CD14-positive monocyte (primary cell): Measurements from ENCODE around the gene EP400. TPM values are rescaled to one million over a fixed set of nuclear protein-coding genes. Genes with fewer than 3 reads are reported as not detected.

Experiments used
- DNase-seq, 3 donors: peaks; one replicate each; pipeline ENCODE4 v3.0.0-alpha.2; 2011 to 2022
- H2AFZ ChIP-seq: 2 replicates; pipeline ENCODE4 v1.6.0; 2012; ENCODE audit warnings: mild to moderate bottlenecking, low read depth, low read length, inconsistent platforms; ENCODE audit not compliant: insufficient read depth, poor library complexity, severe bottlenecking
- H3K27ac ChIP-seq, 2 donors: 1 replicate in 1 of 2; 2 replicates in 1 of 2; pipeline ENCODE4 v1.5.1; 2012 to 2013; ENCODE audit warnings: low read length in 2 of 2, control low read depth in 1 of 2, inconsistent platforms in 1 of 2, low read depth in 1 of 2, mild to moderate bottlenecking in 1 of 2
- H3K27me3 ChIP-seq, 2 donors: one replicate each; pipeline versions ENCODE4 v1.6.0 to v1.6.1; 2011 to 2013; ENCODE audit warnings: low read length in 2 of 2; ENCODE audit not compliant: control insufficient read depth in 2 of 2, insufficient read depth in 2 of 2
- H3K36me3 ChIP-seq, 2 donors: replicated peaks in 1 of 2; 1 replicate in 1 of 2; 2 replicates in 1 of 2; pipeline versions ENCODE4 v1.5.1 to v1.6.1; 2012 to 2013; ENCODE audit warnings: low read length in 2 of 2, control low read depth in 1 of 2, inconsistent platforms in 1 of 2, mild to moderate bottlenecking in 1 of 2; ENCODE audit not compliant: insufficient read depth in 2 of 2, control insufficient read depth in 1 of 2
- H3K4me1 ChIP-seq, 2 donors: 1 replicate in 1 of 2; 2 replicates in 1 of 2; pipeline versions ENCODE4 v1.5.1 to v1.6.1; 2012 to 2013; ENCODE audit warnings: low read length in 2 of 2, control low read depth in 1 of 2, inconsistent platforms in 1 of 2, mild to moderate bottlenecking in 1 of 2, moderate library complexity in 1 of 2; ENCODE audit not compliant: insufficient read depth in 2 of 2, control insufficient read depth in 1 of 2
- H3K4me2 ChIP-seq: replicated peaks from 2 replicates; pipeline ENCODE3; 2012; ENCODE audit warnings: low read length, moderate library complexity, mild to moderate bottlenecking; ENCODE audit not compliant: poor library complexity, severe bottlenecking; ENCODE audit errors: extremely low read depth
- H3K4me3 ChIP-seq, 3 experiments: fragments of 200-600 bp in 1 of 3; sonication (generic) in 1 of 3; replicated peaks in 1 of 3; 1 replicate in 2 of 3; 2 replicates in 1 of 3; pipeline ENCODE4 v1.5.1; 2011 to 2013; ENCODE audit warnings: low read length in 3 of 3, mild to moderate bottlenecking in 3 of 3, control low read depth in 2 of 3, low read depth in 2 of 3, inconsistent platforms in 1 of 3, moderate library complexity in 1 of 3
- H3K79me2 ChIP-seq: 2 replicates; pipeline ENCODE4 v1.6.0; 2012; ENCODE audit warnings: mild to moderate bottlenecking, control low read depth, inconsistent platforms, low read length, moderate library complexity; ENCODE audit not compliant: insufficient read depth
- H3K9ac ChIP-seq: 2 replicates; pipeline ENCODE4 v1.6.0; 2017; ENCODE audit warnings: low read length, mild to moderate bottlenecking; ENCODE audit not compliant: insufficient read depth, poor library complexity, severe bottlenecking
- H3K9me3 ChIP-seq, 2 donors: replicated peaks in 1 of 2; 1 replicate in 1 of 2; 2 replicates in 1 of 2; pipeline versions ENCODE4 v1.5.1 to v1.6.1; 2012 to 2013; ENCODE audit warnings: low read length in 2 of 2, control low read depth in 1 of 2; ENCODE audit not compliant: control insufficient read depth in 1 of 2, insufficient read depth in 1 of 2
- H4K20me1 ChIP-seq: 2 replicates; pipeline ENCODE4 v1.6.0; 2012; ENCODE audit warnings: mild to moderate bottlenecking, low read length, control low read depth, moderate library complexity; ENCODE audit not compliant: insufficient read depth
- H3K27ac Mint-ChIP-seq, 7 donors: one replicate each; pipeline ENCODE4 v1.8.0; 2020; ENCODE audit warnings: mild to moderate bottlenecking in 7 of 7, mixed read lengths in 7 of 7, moderate library complexity in 6 of 7, inconsistent platforms in 2 of 7
- H3K27me3 Mint-ChIP-seq, 3 donors: one replicate each; pipeline ENCODE4 v1.8.0; 2021 to 2022; ENCODE audit warnings: low read depth in 3 of 3, mild to moderate bottlenecking in 3 of 3, mixed read lengths in 3 of 3, moderate library complexity in 3 of 3, inconsistent platforms in 1 of 3
- H3K36me3 Mint-ChIP-seq, 2 donors: one replicate each; pipeline ENCODE4 v1.8.0; 2020; ENCODE audit warnings: mixed read lengths in 2 of 2, inconsistent platforms in 1 of 2, mild to moderate bottlenecking in 1 of 2
- H3K4me1 Mint-ChIP-seq: one replicate; pipeline ENCODE4 v1.8.0; 2020; ENCODE audit warnings: mild to moderate bottlenecking, mixed read lengths
- H3K4me3 Mint-ChIP-seq, 2 donors: one replicate each; pipeline ENCODE4 v1.8.0; 2020; ENCODE audit warnings: mild to moderate bottlenecking in 2 of 2, mixed read lengths in 2 of 2, moderate library complexity in 1 of 2
- H3K9me3 Mint-ChIP-seq, 7 donors: one replicate each; pipeline ENCODE4 v1.8.0; 2020 to 2022; ENCODE audit warnings: mixed read lengths in 7 of 7, mild to moderate bottlenecking in 6 of 7, moderate library complexity in 6 of 7, inconsistent platforms in 2 of 7
- CTCF ChIP-seq: fragments of 200-600 bp; IDR thresholded peaks from one replicate; pipeline ENCODE4 v1.8.0; 2022; ENCODE audit warnings: antibody characterized with exemption, mild to moderate bottlenecking
- WGBS: methylation state at CpG from one replicate; pipeline ENCODE4 v1.1.5; 2013; ENCODE audit warnings: missing lambda C conversion rate; ENCODE audit not compliant: insufficient coverage; 5-methylcytosine and 5-hydroxymethylcytosine counted together
- intact Hi-C, 2 donors: fragments of 100-400 bp; cut with micrococcal nuclease; formaldehyde crosslinking; loops; one replicate each; pipeline versions ENCODE4 v1.15.0 to v1.15.1; 2023
- polyA plus RNA-seq, 3 donors: library from polyadenylated mRNA; depleted of rRNA in 1 of 3; unstranded in 2 of 3; stranded (reverse) in 1 of 3; fragments of 300-500 nt in 2 of 3; fragments of >200 nt in 1 of 3; fragmentation: Illumina TruSeq in 2 of 3; gene quantifications; 1 replicate in 2 of 3; 2 replicates in 1 of 3; pipeline ENCODE4 v1.2.3, GENCODE V29; 2012 to 2021

EP400 gene
- polyA plus RNA-seq, 3 donors, result 0.65 to 12.1 (median 0.81) TPM

GRCh38 chr12:131928080-131928710, 21.5 kb upstream of the EP400 start:
- Mint-ChIP-seq H3K27ac (peak overlapping the region; percentile 78 to 92 (median 85)), H3K36me3 (peaks cover 17 to 20% of the 10 kb centered on the region in 2 donors), H3K4me3 (peak overlapping the region; percentile 89 to 93), H3K27me3 (peaks cover 0 to 9% (median 4%) of the 10 kb centered on the region in 3 donors), H3K9me3 (no peaks in the 10 kb centered on the region), H3K4me1 (peaks cover 32% of the 10 kb centered on the region)
- peaks cover 2% of the 10 kb centered on the region for H4K20me1 ChIP-seq
- peaks cover 16 to 17% of the 10 kb centered on the region in 2 donors for H3K36me3 ChIP-seq
- H3K4me3 ChIP-seq, result peak overlapping the region; percentile 57 to 96 (median 63)
- no peak for DNase-seq
- no peaks in the 10 kb centered on the region for H3K9me3 ChIP-seq
- H3K9ac ChIP-seq, result peak overlapping the region; percentile 78
- no peak for TF ChIP-seq CTCF
- peak overlapping the region; percentile 99 for H3K4me2 ChIP-seq
- peaks cover 20% of the 10 kb centered on the region for H3K79me2 ChIP-seq
- H3K27me3 ChIP-seq, result no peaks in the 10 kb centered on the region
- peaks cover 28 to 29% of the 10 kb centered on the region in 2 donors for H3K4me1 ChIP-seq
- peak overlapping the region; percentile 12 to 74 for H3K27ac ChIP-seq
- peak overlapping the region; percentile 93 for H2AFZ ChIP-seq
- intact Hi-C loops, result loop anchor here (2.0 kb wide), 2 partner anchors 31 to 33 kb away; partner anchors contain the start of gene ULK1 (in 1 of the 2)
- WGBS, result 30% methylated on average over 22 of the region's 33 CpGs

GRCh38 chr12:131928711-131929580, 20.8 kb upstream of the EP400 start, which contains the start of gene PUS1:
Gene PUS1 (plus strand): TSS chr12:131929276. CDS start chr12:131929723, 447 bp downstream.
- Histone ChIP-seq H3K9ac (peak within 1 kb of the TSS; percentile 81), H3K36me3 (peaks cover 22 to 24% of the 10 kb centered on the region in 2 donors), H3K4me2 (peak within 1 kb of the TSS; percentile 99), H3K27me3 (no peaks in the 10 kb centered on the region), H3K79me2 (peaks cover 20% of the 10 kb centered on the region), H3K27ac (peak within 1 kb of the TSS; percentile 12 to 89), H4K20me1 (no peaks in the 10 kb centered on the region), H3K4me1 (peaks cover 25 to 28% of the 10 kb centered on the region in 2 donors), H2AFZ (peak within 1 kb of the TSS; percentile 93), H3K4me3 (peak within 1 kb of the TSS; percentile 73 to 96 (median 82)), H3K9me3 (no peaks in the 10 kb centered on the region)
- Mint-ChIP-seq H3K9me3 (no peaks in the 10 kb centered on the region), H3K27me3 (peaks cover 0 to 9% (median 4%) of the 10 kb centered on the region in 3 donors), H3K4me1 (peaks cover 28% of the 10 kb centered on the region), H3K4me3 (peak within 1 kb of the TSS; percentile 89 to 93), H3K36me3 (peaks cover 24 to 27% of the 10 kb centered on the region in 2 donors), H3K27ac (peak within 1 kb of the TSS; percentile 88 to 95 (median 90))
- DNase-seq, result peak; percentile 88 to 94 (median 94)
- intact Hi-C loops, result loop anchor here (2.0 kb wide), 2 partner anchors 32 to 34 kb away; partner anchors contain the start of gene ULK1 (in 1 of the 2)
- TF ChIP-seq CTCF, result no peak
- 0% methylated on average over 66 of the region's 84 CpGs for WGBS
